Activated T-cell treated with anti-CD3 and anti-CD28 coated beads, Interleukin-2, amount 50 U/mL, for 48 hours (primary cell): Measurements from ENCODE around the gene RAD9A.

ENCODE experiments used
- DNase-seq, 2 experiments: peaks; one replicate each; pipeline ENCODE4 v3.0.0-alpha.2; 2020

RAD9A gene

DNA sequence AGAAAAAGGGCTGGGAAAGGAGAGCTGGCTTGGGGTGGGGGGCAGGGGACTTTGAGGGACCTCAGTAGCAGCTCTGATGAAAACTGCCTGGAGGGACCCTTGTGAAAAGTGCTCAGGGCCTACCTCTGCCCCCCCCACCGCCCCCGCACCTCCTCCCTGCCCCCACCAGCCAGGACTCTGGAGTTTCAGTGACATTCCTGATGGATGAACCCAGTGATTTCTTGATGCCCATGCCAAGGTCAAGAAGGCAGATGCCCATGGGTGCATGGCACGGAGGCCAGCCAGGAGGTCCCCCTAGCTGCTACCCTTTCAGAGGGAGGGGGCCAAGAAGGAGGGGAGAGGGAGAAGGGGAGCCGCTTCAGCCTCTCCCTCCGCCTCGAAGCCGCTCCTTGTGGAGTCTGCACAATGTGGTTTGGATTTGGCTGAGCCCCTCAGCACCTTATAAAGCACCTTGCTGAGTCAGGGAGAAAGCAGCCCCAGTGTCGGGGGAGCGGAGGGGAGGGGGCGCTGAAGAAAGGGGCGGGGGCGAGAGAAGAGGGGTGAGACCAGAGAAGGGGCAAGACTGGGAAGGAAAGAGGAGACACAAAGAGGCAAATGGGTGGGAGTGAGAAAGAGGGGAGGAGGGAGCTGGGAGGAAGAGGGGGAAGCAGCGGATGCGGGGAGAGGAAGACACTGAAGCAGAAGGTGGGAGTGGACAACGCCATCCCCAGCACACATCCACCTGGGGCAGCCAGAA lies 16.3 kb upstream of the RAD9A start:
- DNase-seq: no peak

DNA sequence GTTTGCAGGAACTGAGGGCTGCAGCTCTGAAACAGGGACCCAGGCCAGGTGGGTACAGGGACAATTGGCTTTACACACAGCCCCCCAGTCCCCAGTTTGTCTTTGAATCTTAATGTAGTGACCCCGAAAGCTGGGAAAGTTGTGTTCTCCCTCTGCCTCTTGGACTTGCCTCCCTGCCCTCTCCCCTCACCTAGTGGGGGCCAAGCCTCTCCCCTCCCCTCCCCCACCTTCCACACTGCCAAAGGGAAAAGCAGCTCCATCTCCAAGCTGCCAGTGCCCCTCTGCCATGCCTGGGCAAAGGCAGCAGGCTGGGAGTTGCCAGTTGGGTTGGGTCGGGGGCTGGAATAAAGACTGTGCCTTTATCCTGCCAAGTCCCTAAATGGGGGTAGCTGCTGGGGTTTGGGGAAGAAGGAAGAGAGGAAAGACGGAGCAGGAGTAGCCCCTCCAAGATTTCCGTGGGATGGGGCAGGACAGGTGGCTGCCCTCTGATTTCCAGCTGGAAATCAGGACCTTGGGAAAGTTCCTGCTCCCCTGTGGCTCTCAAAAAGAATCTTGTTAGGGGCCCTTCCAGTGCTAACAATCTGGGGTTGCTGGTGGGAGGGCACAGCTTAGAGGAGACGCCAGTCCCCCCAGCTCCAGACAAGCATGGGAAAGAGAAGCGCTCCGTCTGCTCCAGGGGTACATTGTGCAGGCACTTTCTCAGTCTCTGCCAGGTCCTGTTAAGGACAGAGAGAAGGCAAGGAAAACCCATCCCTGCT lies 15.5 kb upstream of the RAD9A start:
- DNase-seq: no peak

DNA sequence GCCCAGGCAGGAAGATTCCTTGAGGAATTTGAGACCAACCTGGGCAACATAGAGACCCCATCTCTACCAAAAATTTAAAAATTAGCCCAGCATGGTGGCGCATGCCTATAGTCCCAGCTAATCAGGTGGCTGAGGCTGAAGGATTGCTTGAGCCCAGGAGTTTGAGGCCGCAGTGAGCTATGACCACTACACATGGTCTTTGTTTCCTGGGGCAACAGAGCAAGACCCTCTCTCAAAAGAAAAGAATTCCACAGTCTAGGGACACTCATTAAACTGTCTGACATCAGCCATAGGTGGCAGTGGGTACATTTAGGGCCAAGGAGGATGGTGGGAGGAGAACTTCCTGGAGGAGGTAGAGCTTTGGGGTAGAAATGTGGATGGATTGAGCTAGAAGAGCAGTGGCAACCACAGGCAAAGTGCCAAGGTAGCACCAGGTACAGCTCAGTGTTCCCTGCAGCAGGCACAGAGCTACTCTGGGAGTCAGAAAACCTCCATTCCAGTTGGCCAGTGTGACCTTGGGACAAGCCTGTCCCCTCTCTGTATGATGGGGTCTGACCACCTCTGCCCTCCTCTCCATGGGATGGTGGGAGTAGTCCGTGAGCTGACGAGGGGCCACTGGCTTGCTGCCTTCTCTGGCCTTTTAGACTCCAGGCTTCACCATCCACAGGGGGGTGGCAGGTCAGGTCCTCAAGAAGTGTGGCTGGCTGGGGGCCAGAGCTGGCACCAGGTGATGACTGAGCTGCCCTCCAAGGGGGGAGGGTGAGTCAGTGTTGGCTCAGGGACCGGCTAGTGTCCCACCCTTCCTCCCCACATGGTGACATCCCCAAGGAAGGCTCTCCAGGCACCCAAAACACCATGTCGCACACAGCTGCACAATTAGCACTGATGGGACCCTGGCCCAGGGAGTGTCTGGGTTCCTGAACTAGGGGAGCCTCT lies 14.6 kb upstream of the RAD9A start:
- DNase-seq: no peak

DNA sequence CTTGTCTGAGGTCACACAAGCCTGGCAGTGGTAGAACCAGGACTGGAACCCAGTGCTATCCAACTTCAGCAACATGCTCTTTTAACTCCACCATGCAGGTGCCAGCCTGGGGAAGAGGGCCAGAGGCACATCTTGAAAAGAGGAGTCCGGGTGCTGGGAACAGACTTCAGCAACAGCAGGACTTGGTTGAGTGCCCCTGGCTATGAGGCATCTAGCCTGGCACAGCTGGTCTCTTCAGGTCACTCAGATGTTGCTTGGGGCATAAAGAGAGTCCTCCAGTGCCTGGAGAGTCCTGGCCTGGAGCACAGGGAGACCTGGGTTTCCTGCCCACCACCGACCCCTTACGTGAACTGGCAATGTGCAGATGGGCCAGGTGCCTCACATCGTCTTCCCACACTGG lies 13.2 kb upstream of the RAD9A start:
- no peak for DNase-seq

DNA sequence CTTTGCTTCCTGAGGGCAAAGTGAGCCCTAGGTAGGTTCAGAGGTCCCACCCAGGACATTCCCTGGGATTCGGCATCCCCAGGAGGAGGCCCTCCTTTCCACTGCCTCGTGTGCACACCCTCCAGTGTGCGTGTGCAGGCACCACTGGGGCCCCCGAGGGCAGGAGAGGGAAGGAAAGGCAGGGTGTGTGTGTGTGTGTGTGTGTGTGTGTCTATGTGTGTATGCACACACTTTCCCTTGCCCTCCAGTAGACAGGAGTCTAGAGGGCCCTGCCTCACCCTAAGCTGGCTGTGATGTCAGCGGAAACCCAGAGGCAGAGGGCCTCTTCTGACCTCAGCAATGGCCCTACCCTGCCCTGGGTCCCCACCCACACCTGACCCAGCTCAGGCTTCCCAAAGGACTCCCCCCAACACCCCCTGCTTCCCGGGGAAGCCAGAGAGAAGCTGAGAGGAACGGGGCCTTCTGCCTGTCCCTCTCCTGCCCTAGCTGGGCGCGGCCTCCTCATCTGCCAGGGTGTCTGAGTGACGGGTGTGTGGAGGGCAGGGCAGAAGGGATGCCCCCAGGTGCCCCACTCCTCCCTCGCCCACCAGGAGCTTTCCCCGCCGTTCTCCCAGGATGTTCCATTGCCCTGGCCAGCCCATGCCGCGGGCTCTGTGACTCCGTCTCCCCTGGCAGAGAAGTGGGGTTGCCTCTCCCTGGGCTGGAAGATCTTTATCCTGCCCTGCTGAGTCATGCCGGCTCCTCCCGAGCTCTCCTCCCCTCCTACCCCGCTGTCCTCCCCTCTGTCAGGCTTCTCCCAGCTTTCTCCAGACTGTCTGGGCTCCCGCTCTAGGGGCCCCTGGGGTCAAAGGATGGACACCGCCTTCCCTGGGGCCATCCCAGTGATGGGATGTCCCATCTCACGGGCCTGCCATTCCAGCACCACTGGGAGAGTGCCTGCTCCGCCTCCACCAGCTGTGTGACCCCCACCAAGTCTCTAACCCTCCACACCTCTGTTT lies 12.4 kb upstream of the RAD9A start:
- DNase-seq: no peak

DNA sequence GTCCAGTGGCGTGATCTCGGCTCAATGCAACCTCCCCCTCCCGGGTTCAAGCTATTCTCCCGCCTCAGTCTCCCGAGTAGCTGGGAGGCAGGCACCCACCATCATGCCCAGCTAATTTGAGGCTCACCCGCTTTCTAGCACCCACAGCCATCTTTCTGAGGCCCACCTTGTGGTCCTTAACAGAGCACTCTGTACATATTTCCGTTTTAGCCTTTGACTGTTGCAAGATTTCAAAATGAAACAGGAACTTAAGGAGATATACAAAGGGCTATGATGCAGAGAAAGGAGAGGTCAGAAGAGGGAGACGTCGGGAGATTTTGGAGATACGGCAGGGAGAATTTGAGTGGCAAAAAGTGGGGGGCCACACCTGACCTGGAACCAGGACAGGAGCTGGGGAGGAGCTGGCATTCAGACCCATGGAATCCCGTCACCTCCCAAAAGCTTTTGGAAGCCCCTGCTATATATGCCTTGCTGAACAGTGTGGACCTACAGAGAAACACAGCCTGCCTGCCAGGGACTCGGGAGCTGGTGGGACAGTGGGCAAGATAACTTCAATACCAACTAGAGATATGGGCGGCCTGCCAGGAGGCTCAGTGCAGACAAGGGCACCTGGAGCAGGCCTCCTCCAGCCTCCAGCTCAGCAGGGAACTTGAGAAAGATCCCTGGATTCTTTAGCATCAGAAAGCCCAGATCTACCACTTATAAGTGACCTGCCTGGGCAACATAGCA lies 10.4 kb upstream of the RAD9A start:
- DNase-seq: no peak

DNA sequence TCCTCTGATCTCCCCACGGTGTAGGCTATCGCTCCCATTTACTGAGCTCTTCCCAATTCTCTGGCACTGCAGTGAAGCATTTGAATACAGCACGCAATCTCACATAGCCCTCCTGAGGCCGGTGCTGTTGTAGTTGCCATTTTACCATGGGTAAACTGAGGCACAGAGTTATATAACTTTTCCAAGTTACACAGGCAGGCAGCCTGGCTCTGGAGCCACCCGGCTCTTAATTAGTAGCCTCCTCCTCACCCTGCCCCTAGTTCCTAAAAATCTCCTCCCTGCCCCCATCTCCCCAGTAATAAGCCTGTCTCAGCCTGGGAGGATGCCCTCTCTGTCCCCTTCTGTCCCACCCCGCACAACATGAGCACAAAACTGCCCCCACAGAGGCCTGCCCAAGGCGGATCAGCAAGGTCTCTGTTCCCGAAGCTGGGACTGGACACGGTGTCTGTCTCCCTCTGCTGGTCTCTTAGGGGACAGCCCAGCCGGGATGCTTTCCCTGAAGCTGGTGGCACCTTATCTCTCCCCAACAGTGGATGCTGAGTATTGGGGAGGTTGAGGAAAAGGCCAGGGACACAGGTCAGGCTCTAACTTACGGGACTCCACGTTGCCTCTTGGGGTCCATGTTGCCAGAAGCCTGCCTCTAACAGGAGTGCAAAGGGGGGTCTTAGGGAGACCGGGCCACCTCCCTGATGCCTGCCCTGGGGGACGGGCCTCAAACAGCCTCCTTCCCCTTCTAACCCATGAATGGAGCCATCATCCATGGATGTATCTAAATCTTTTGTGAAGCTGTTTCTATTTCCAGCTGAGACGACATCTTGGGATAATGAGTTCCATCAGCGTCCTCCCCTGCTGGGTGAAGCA lies 9.3 kb upstream of the RAD9A start:
- peak; percentile 92 for DNase-seq

DNA sequence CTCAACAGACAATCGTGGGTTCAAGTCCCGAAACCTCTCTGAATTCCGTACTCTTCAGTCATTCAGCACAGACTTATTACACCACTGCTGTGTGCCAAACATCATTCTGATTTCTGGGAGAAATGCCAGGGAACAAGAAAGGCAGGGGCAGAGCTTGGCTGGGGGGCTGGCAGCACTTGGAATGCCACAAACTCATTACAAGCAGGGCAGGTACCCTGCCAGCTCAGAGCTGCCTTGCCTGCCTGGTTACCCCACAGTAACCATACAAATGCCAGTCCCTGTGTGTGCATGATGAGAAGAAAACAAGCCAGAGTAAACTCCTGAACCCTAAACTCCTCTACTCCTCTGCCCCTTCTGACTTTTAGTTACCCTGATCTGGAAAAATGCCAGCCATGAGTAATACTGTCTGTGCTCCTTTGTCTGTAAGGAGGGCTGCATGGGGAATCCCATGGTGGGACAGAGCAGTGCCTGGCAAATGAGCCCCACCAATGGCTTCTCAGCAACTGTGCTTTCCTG lies 6.9 kb upstream of the RAD9A start:
- DNase-seq: no peak

DNA sequence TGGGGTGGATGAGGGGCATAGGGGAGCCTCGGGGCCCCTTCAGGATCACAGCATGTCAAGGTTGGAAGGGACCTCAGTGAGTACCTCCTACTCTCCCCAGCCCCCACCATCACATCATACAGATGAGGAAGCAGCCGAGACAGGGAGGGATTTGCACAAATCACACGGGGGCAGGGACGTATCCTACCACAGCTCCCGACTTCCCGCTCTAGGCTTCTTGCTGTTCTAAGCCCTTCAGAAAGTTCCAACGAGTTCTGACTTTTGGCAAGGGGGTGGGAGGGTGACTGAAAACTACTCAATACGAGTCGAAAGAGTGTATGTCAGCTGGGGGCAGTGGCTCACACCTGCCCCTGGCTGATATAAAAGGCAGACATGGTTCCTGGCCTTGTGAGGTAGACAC lies 4.7 kb upstream of the RAD9A start:
- DNase-seq: no peak

DNA sequence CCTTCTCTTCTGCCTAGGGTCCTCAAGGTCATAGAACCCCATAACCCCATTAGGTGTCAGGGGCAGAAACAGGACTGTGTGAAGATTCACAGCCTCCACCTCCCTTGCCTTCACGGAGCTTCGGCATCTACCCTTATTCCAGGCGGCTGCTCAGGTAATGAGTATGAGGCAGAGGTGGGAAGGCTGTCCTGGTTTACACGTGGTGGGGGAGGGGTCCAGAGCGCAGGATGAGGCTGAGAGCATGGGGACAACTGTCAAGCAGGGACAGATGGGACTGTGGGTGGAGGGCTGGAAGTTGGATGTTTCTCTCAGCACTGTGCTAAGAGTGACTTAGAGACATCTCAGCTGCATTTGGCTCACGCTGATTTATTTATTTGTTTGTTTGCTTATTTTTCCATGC lies 4.3 kb upstream of the RAD9A start:
- DNase-seq: no peak

DNA sequence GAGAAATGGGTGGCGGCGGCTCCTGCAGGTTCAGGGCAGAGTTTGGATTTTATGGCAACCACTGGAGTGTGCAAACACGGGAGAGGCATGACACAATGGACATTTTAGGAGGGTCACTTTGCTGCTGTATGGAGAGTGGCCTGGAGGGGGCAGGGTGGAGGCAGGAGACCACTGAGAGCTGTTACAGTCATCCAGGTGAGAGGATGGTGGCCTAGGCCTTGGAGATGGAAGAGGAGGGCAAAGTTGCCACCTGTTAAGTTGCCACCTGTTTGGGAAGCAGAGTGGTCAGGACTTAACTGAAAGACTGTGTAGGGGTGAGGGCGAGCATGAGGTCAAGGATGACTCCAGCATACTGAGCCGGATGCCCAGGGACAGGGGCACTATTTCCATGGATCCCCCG lies 2.3 kb upstream of the RAD9A start:
- DNase-seq: peak; percentile 76 to 78

DNA sequence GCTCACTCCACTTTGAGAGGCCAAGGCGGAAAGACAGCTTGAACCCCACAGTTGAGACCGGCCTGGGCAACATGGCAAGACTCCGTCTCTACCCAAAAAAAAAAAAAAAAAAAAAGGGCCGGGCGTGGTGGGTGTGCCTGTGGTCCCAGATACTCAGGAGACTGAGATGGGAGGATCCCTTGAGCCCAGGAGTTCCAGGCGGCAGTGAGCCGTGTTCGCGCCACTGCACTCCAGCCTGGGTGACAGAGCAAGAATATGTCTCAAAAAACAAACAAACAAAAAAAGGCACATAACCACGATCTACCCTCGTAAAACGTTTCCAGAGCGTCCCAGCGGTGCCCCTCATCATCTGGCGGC lies 861 bp upstream of the RAD9A start:
- DNase-seq: no peak

DNA sequence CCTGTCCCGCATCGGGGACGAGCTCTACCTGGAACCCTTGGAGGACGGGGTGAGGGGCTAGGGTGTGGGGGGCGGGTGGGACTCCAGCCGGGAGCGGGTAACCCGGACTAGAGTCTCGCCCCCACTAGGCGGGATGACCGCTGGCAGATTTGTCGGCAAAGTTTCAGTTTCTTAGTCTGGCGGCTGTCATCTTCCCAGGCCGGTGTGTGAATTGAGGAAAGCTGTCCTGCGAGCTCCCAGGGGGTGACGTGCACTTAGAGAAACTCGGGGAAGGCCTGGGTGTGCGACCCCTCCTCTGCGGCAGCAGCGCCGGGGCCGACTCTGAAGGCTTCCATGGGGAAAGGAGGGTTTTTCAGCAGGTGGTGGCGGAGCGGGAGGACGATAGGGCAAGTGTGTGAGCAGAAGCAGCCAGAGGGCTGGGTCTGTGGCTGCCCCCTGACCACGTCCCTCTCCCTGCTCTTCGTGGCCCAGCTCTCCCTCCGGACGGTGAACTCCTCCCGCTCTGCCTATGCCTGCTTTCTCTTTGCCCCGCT lies 463 bp downstream of the RAD9A start:
- no peak for DNase-seq

DNA sequence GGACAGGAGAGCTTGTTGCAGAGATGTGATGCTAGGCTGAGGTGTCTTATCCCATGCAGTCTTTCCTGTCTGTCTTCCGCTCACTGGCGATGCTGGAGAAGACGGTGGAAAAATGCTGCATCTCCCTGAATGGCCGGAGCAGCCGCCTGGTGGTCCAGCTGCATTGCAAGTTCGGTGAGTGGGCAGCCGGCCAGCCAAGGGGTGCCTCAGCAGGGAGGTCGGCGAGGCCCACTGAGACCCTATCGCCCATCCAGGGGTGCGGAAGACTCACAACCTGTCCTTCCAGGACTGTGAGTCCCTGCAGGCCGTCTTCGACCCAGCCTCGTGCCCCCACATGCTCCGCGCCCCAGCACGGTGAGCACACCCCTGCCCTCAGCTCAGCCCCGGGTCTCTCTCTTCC lies 1.7 kb downstream of the RAD9A start:
- peak in 1 of 2 experiments; percentile 18 for DNase-seq

DNA sequence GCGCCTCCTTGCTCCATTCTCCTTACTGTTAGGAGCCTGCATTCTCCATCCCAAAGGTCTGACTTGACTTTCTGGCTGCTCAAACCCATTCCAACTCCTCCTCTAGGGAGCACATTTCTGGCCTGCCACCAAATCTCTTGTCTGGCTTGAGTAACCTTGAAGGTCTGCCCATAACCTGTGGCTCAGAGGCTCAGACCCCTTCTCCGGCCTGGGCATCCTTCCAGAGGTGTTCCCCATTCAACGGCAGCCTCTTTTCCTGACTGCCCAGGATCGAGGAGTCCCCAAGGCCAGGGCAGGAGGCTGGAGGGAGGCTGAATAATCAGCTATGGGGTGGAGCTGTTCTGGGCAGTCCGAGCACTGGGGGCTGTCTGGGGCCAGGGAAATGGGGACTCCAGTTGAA lies 2.2 kb downstream of the RAD9A start:
- no peak for DNase-seq

DNA sequence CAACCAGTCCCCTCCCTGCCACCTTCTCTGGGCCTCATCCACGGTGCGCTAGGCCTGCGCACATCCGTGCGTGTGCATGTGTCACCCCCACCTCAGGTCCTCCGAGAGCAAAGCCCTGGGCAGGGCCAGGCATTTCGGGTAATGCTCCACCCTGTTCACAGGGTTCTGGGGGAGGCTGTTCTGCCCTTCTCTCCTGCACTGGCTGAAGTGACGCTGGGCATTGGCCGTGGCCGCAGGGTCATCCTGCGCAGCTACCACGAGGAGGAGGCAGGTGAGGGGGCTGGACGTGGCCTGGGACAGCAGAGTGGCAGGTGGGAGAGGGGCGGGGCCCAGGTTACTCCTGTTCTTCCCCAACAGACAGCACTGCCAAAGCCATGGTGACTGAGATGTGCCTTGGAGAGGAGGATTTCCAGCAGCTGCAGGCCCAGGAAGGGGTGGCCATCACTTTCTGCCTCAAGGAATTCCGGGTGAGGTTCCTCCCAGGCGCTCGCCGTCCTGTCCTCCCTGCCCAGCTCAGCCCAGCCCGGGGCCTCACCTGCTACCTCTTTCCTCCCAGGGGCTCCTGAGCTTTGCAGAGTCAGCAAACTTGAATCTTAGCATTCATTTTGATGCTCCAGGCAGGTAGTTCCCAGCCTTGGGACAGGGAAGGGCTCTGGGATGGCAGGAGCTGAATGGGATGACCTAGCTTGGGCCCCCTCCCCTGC lies 3.9 kb downstream of the RAD9A start:
- no peak for DNase-seq

DNA sequence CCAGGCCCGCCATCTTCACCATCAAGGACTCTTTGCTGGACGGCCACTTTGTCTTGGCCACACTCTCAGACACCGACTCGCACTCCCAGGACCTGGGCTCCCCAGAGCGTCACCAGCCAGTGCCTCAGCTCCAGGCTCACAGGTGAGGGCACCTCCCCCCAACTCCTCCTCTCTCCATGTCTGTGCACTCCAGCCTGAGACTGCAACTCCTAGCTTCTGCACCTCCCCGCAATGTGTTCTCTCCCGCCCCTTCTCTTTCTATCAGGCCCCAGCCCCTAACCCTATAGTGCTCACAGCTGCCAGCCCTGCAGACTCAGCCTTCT lies 4.4 kb downstream of the RAD9A start:
- no peak for DNase-seq

DNA sequence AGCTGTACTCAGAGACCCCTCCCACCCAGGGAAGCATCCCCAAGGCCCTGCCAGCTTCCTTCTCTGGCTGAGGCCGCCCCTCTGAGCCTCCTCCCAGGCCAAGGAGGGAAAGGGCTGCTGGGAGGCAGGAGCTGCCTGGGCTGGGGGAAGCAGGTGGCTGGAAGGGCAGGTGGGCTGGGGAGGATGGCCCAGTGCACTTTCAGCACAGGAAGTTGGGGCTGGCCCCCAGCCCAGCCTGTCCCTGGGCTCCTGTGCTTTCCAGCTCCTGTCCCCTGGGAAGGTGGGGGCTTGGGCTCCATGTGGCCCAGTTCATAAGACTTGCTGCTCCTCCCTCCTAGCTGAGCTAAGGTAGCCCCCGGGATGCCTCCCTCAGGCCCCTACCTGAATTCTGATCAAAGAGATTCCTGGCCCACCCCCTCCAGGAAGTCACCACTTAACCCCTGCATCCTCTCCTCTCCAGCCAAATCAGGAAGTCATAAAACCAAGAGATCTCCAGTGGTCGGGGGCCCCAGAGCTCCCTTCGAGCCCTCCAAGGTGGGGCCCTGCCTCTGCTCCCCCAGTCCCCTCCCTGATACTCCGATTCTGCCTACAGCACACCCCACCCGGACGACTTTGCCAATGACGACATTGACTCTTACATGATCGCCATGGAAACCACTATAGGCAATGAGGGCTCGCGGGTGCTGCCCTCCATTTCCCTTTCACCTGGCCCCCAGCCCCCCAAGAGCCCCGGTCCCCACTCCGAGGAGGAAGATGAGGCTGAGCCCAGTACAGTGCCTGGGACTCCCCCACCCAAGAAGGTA lies 5.0 kb downstream of the RAD9A start:
- DNase-seq: peak in 1 of 2 experiments; percentile 21

DNA sequence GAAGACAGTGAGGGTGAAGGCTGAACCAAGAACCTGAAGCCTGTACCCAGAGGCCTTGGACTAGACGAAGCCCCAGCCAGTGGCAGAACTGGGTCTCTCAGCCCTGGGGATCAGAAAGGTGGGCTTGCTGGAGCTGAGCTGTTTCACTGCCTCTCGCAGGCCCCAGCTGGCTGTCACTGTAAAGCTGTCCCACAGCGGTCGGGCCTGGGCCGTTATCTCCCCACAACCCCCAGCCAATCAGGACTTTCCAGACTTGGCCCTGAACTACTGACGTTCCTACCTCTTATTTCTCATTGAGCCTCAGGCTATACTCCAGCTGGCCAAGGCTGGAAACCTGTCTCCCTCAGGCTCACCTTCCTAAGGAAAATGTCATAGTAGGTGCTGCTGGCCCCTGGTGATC lies 5.8 kb downstream of the RAD9A start:
- DNase-seq: no peak
